GM12891 (cell line): ENCODE results near the gene BCL11A.

Experiments used
- DNase-seq: peaks from one replicate; pipeline ENCODE4 v3.0.0; 2011; ENCODE audit warnings: low spot score; ENCODE audit not compliant: insufficient read length
- FAIRE-seq: peaks from 2 replicates; lab custom pipeline; 2011; peaks lifted over from hg19 to GRCh38; lab: Jason Lieb, UNC
- PAX5 ChIP-seq: IDR thresholded peaks from 2 replicates; pipeline ENCODE4 v1.6.1; 2011; ENCODE audit warnings: low read length, moderate library complexity, mild to moderate bottlenecking; ENCODE audit not compliant: insufficient read depth, severe bottlenecking
- POLR2A ChIP-seq: IDR thresholded peaks from 2 replicates; pipeline ENCODE4 v1.6.1; 2011; ENCODE audit warnings: low read depth, low read length, control low read depth
- POLR2AphosphoS5 ChIP-seq: IDR thresholded peaks from 2 replicates; pipeline ENCODE4 v1.6.1; 2011; ENCODE audit warnings: low read depth, low read length, control low read depth
- POU2F2 ChIP-seq: IDR thresholded peaks from 2 replicates; pipeline ENCODE4 v1.6.1; 2011; ENCODE audit warnings: low read depth, mild to moderate bottlenecking, control low read depth, low read length, moderate library complexity
- SPI1 ChIP-seq: IDR thresholded peaks from 2 replicates; pipeline ENCODE4 v1.6.1; 2011; ENCODE audit warnings: low read depth, low read length, control low read depth
- TAF1 ChIP-seq: IDR thresholded peaks from 2 replicates; pipeline ENCODE4 v1.6.1; 2011; ENCODE audit warnings: low read depth, low read length, control low read depth

Gene BCL11A

GRCh38 chr2:60547841-60548240 is 5.6 kb downstream of the BCL11A start:
- DNase-seq (no peak), FAIRE-seq (no peak)
- TF ChIP-seq SPI1 (no peak), POLR2AphosphoS5 (no peak), POU2F2 (no peak), TAF1 (no peak), POLR2A (no peak), PAX5 (no peak)

- DNase-seq = no peak
- TF ChIP-seq POU2F2 = no peak
- TF ChIP-seq SPI1 = no peak
- no peak for TF ChIP-seq PAX5
- no peak for TF ChIP-seq POLR2AphosphoS5
- TF ChIP-seq TAF1 = no peak
- no peak for TF ChIP-seq POLR2A
- FAIRE-seq = peak; percentile 9
These were observed 6.6 kb downstream of the BCL11A start for GRCh38 chr2:60546756-60547420.

DNA sequence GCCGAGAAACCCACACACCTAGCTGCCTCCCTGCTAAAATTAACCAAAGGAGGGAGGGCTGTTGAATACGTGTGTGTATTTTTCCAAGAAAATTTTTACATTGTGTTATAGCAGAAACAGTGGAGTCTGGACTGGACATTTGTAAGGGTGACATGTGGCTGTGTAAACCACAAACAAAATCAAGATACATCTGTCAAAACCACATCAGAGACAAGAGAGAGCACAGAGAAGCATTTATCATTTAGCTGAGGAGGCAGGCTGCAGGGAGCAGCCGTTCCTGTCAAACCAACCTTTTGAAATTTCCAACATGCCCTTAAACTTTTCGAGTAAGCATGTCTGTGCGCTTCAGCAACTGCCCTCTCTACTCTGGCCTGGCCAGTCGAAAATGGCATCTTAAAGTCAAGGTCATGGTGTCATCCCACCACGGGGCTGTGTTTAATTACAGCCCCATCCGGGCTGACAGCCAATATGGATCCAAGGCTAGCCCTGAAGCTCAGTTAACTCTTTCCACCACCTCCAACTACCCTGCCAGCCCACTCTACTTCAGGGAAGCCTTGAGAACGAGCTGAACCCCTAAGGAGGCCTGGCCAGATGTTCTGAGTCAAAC is 8.4 kb downstream of the BCL11A start:
- FAIRE-seq = peak; percentile 80
- DNase-seq = no peak

DNA sequence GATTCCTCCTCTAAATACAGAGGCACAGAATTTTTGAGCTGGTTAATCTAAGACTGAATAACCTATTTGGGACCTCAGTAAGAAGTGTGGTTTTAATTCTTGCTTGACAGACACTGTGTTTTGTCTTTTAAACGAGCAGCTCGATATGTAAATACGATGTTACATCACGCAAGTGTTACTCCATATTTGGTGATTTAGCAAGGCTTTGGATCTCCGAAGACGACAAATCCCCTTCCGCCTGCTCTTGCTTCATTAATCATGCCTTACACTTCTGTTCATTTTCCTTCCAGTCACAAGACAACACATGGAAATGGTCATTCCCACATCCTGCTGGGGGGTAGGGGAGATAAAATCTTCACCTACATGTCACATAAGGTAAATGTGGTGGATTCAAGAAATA is 9.4 kb downstream of the BCL11A start:
- peak; percentile 77 for FAIRE-seq
- DNase-seq = no peak
- no peak for TF ChIP-seq POLR2AphosphoS5

More for the DNA sequence above, 8.4 kb downstream of the BCL11A start:
- TF ChIP-seq PAX5 (no peak), POLR2AphosphoS5 (no peak), TAF1 (no peak), POU2F2 (no peak), POLR2A (no peak), SPI1 (no peak)

- FAIRE-seq (peak; percentile 33), DNase-seq (no peak)
- TF ChIP-seq SPI1 = no peak
- no peak for TF ChIP-seq POLR2A
- no peak for TF ChIP-seq POLR2AphosphoS5
- TF ChIP-seq TAF1 = no peak
- TF ChIP-seq PAX5 = no peak
- TF ChIP-seq POU2F2 = no peak
These were observed 12.3 kb downstream of the BCL11A start for GRCh38 chr2:60541056-60541651.

- TF ChIP-seq POU2F2 (no peak), PAX5 (no peak), TAF1 (no peak), SPI1 (no peak), POLR2AphosphoS5 (no peak), POLR2A (no peak)
- DNase-seq (no peak), FAIRE-seq (no peak)
These were observed 13.4 kb downstream of the BCL11A start for GRCh38 chr2:60540074-60540473.

DNA sequence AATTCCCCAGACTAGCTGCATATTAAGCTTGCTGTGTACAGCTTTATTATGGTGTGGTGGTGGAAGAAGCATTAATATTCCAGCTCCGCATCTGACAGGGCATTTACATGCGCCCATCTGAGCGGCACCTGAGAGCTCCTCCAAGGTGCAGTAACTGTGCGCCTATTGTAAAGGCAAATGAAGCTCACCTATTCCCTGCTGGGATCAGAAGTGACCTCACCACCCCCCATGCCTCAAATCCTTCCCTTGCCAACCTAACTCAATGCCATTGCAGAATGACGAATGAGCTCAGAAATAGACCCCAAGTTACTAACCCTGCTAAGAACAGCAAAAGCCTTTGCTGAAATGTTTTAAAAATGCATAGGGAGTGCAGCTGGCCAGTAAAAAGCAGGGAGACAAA is 14.3 kb downstream of the BCL11A start:
- FAIRE-seq (no peak), DNase-seq (no peak)
- no peak for TF ChIP-seq POLR2A
- no peak for TF ChIP-seq SPI1
- TF ChIP-seq POLR2AphosphoS5 = no peak
- no peak for TF ChIP-seq PAX5
- no peak for TF ChIP-seq POU2F2
- no peak for TF ChIP-seq TAF1

DNA sequence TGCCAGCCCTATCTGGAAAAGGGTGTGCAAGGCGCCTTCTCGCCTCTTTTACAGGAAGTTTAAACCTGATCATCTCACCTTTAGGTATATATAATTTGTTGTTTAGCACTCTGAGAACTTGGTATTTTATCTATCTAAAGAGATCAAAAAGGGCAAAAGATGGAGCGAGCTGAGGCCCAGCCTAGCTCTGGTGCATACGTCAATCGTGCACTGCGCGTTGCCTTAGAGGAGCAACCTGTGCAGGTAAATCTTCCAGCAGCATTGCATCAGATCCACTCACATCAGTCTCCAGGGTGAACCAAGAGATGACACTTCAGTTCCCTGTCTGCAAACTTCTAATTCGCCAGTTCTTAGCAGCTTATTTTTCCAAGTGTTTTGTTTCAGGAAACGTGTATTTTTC is 15.4 kb downstream of the BCL11A start:
- FAIRE-seq = no peak
- no peak for DNase-seq
- TF ChIP-seq POLR2A = no peak
- TF ChIP-seq PAX5 = no peak
- no peak for TF ChIP-seq POU2F2
- no peak for TF ChIP-seq TAF1
- TF ChIP-seq POLR2AphosphoS5 = no peak
- TF ChIP-seq SPI1 = no peak

- FAIRE-seq (no peak), DNase-seq (no peak)
- TF ChIP-seq PAX5 (no peak), POLR2AphosphoS5 (no peak)
These were observed 16.7 kb downstream of the BCL11A start for GRCh38 chr2:60536746-60537145.
